Measurements from ENCODE around the gene CDK14. TPM values are rescaled to one million over a fixed set of nuclear protein-coding genes. Genes with fewer than 3 reads are reported as not detected.

Gene CDK14
- total and polyA plus RNA-seq, 10 of the 15 experiments (the other 5 are each of a cell fraction or from before 2014, with no cell fraction given): 6.5 to 61.3 (median 24.2) TPM

DNA sequence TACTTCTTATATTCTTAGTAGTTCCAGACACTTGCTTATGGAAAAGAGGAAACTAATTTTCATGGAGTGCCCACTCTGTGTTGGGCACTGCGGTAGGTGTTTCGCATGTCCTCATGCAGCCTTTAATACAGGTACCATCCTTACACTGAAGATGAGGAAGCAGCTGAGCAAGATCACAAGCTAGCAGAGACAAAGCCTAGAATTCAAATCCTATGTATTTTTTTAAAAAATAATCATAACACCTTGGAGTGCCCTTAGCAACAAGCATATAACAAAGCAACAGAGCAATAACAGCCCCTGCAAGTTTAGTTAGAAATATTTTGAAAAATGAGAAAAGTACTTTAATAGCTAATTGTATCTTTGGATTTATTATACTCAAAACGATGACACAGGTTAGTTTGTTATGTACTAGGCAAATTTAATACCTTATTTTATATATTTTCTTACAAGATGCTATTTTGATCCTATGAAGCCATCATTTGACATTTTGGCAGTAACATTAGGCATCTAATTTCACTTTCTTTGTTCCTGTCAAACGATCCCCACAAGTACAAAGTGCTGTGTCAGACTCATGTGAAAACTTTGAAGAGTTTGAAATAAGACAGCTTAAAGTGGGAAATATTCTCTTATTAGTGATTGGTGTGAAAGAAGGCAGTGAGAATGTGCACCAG lies 245.8 kb downstream of the CDK14 start:
- in situ Hi-C loops (cut with MboI): no loop called here
- Histone ChIP-seq H2AFZ (ENCODE audit: control insufficient read depth, low read depth, low read length) (peak overlapping the region; percentile 61), H3K4me2 (ENCODE audit: control insufficient read depth, insufficient read depth) (peak overlapping the region; percentile 53), H3K4me3 (no peak overlapping the region), H3K79me2 (ENCODE audit: control insufficient read depth, insufficient read depth, low read length) (no peaks in the 10 kb centered on the region), H3K9me3 (replicated peaks; ENCODE audit: control insufficient read depth, insufficient read depth, low read length) (peaks cover 2% of the 10 kb centered on the region; the same call in 2 of the 3 replicates), H4K20me1 (ENCODE audit: control insufficient read depth, insufficient read depth) (no peaks in the 10 kb centered on the region), H3K9ac (ENCODE audit: control insufficient read depth, insufficient read depth, low read length) (0 out of 2 replicates have a peak overlapping the region, but pooled peaks have one; percentile 9), H3K36me3 (ENCODE audit: control insufficient read depth in 2 of 2, insufficient read depth in 2 of 2, low read length in 1 of 2) (no peaks in the 10 kb centered on the region), H3K27me3 (replicated peaks in 1 of 2; ENCODE audit: control insufficient read depth in 2 of 2, insufficient read depth in 2 of 2, low read length in 1 of 2) (no peaks in the 10 kb centered on the region), H3K27ac (ENCODE audit: control insufficient read depth, insufficient read depth) (no peak overlapping the region; the same call in 1 of the 2 replicates), H3K4me1 (ENCODE audit: control insufficient read depth, insufficient read depth, low read length) (no peaks in the 10 kb centered on the region)
- CTCF ChIA-PET: interaction anchor here (0.8 to 5.0 kb wide), 2 partner anchors 11 to 24 kb away, joined by 3 to 35 read pairs; no protein-coding TSS in a partner anchor
- TF ChIP-seq SMARCA5 (IDR thresholded peaks at IDR 0.05) (no peak), BRCA1 (IDR thresholded peaks at IDR 0.05; ENCODE audit: low read depth, low read length) (no peak), SUZ12 (IDR thresholded peaks at IDR 0.05; ENCODE audit: unreplicated experiment) (no peak), ZNF274 (IDR thresholded peaks at IDR 0.05; ENCODE audit: insufficient read depth, insufficient read length) (no peak), ASH2L (IDR thresholded peaks at IDR 0.05; ENCODE audit: borderline replicate concordance, low read depth) (no peak), CEBPB (IDR thresholded peaks at IDR 0.05; ENCODE audit: borderline replicate concordance in 1 of 2, low read depth in 2 of 2, low read length in 2 of 2) (no peak), MXI1 (IDR thresholded peaks at IDR 0.05; ENCODE audit: low read depth, low read length) (no peak), ZSCAN29 (IDR thresholded peaks at IDR 0.05) (no peak), TAF1 (IDR thresholded peaks at IDR 0.05; ENCODE audit: borderline replicate concordance, low read depth, low read length) (no peak), NFIC (IDR thresholded peaks at IDR 0.05; ENCODE audit: low read depth, low read length) (no peak), CREM (IDR thresholded peaks at IDR 0.05; ENCODE audit: low read depth) (no peak), SP1 (IDR thresholded peaks at IDR 0.05; ENCODE audit: low read depth, low read length) (no peak), JUND (IDR thresholded peaks at IDR 0.05; ENCODE audit: low read depth, low read length) (no peak), NBN (IDR thresholded peaks at IDR 0.05) (no peak)
- TF ChIP-seq, protein P1, sequence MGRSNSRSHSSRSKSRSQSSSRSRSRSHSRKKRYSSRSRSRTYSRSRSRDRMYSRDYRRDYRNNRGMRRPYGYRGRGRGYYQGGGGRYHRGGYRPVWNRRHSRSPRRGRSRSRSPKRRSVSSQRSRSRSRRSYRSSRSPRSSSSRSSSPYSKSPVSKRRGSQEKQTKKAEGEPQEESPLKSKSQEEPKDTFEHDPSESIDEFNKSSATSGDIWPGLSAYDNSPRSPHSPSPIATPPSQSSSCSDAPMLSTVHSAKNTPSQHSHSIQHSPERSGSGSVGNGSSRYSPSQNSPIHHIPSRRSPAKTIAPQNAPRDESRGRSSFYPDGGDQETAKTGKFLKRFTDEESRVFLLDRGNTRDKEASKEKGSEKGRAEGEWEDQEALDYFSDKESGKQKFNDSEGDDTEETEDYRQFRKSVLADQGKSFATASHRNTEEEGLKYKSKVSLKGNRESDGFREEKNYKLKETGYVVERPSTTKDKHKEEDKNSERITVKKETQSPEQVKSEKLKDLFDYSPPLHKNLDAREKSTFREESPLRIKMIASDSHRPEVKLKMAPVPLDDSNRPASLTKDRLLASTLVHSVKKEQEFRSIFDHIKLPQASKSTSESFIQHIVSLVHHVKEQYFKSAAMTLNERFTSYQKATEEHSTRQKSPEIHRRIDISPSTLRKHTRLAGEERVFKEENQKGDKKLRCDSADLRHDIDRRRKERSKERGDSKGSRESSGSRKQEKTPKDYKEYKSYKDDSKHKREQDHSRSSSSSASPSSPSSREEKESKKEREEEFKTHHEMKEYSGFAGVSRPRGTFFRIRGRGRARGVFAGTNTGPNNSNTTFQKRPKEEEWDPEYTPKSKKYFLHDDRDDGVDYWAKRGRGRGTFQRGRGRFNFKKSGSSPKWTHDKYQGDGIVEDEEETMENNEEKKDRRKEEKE (IDR thresholded peaks at IDR 0.05): no peak
- TF ChIP-seq, protein P2, sequence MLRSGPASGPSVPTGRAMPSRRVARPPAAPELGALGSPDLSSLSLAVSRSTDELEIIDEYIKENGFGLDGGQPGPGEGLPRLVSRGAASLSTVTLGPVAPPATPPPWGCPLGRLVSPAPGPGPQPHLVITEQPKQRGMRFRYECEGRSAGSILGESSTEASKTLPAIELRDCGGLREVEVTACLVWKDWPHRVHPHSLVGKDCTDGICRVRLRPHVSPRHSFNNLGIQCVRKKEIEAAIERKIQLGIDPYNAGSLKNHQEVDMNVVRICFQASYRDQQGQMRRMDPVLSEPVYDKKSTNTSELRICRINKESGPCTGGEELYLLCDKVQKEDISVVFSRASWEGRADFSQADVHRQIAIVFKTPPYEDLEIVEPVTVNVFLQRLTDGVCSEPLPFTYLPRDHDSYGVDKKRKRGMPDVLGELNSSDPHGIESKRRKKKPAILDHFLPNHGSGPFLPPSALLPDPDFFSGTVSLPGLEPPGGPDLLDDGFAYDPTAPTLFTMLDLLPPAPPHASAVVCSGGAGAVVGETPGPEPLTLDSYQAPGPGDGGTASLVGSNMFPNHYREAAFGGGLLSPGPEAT (IDR thresholded peaks at IDR 0.05; ENCODE audit: low read depth): no peak
- SMC1A ChIA-PET (ENCODE audit: uncharacterized antibody, unreplicated experiment): interaction anchor here (1.2 to 3.8 kb wide), 8 partner anchors 8 to 193 kb away, joined by 4 to 27 read pairs (median 7); no protein-coding TSS in a partner anchor
- intact Hi-C loops (cut with micrococcal nuclease; ENCODE audit: unreplicated experiment): no loop called here
- FAIRE-seq (no peak), DNase-seq (ENCODE audit: low read depth, low spot score) (no peak), ATAC-seq (no peak; the same call in 1 of the 3 replicates)
- POLR2A ChIA-PET: no interaction called here
- WGBS (ENCODE audit: insufficient coverage, insufficient replicate concordance, low lambda C conversion rate, missing lambda C conversion rate): 56% methylated on average over 4 of the region's 4 CpGs
- RAD21 ChIA-PET (ENCODE audit: unreplicated experiment): interaction anchor here (0.9 kb wide), 1 partner anchor 133 kb away, joined by 5 read pairs; no protein-coding TSS in a partner anchor
- BruUV-seq (replicated peaks): no TSS peak

All from GM12878 (cell line).